HepG2 (cell line): Measurements from ENCODE around the gene FMNL2. TPM values are rescaled to one million over a fixed set of nuclear protein-coding genes. Genes with fewer than 3 reads are reported as not detected.

Source experiments
- CHCHD3 ChIP-seq: sonication (generic); formaldehyde crosslinking; IDR thresholded peaks from 2 replicates; pipeline ENCODE4 v1.8.0; 2022; ENCODE audit warnings: mild to moderate bottlenecking, missing genetic modification reagents, moderate library complexity
- ELF1 ChIP-seq: sonication (generic); formaldehyde crosslinking; IDR thresholded peaks from 2 replicates; pipeline ENCODE4 v1.4.0; 2020; ENCODE audit warnings: missing genetic modification reagents
- HNF4G ChIP-seq, 2 experiments: sonication (generic) in 1 of 2; formaldehyde crosslinking in 1 of 2; IDR thresholded peaks; 2 replicates each; pipeline versions ENCODE4 v1.4.0 to v1.6.1; 2011 to 2020; ENCODE audit warnings: borderline replicate concordance in 2 of 2, low read depth in 2 of 2, mild to moderate bottlenecking in 2 of 2, low read length in 1 of 2, missing genetic modification reagents in 1 of 2, moderate library complexity in 1 of 2
- MXD3 ChIP-seq: IDR thresholded peaks from 2 replicates; pipeline ENCODE4 v1.6.1; 2016; ENCODE audit warnings: mild to moderate bottlenecking, missing biosample characterization, missing genetic modification reagents
- NR1H2 ChIP-seq: sonication (generic); formaldehyde crosslinking; IDR thresholded peaks from 2 replicates; pipeline ENCODE4 v1.8.1; 2022; ENCODE audit warnings: low read depth, missing genetic modification reagents, borderline replicate concordance
- PHF8 ChIP-seq: sonication (generic); formaldehyde crosslinking; IDR thresholded peaks from 2 replicates; pipeline ENCODE4 v1.5.0; 2020; ENCODE audit warnings: missing genetic modification reagents
- SMAD3 ChIP-seq: sonication (generic); formaldehyde crosslinking; IDR thresholded peaks from 2 replicates; pipeline ENCODE4 v1.4.0; 2020; ENCODE audit warnings: missing genetic modification reagents
- SP5 ChIP-seq: IDR thresholded peaks from 2 replicates; pipeline ENCODE4 v1.6.1; 2016; ENCODE audit warnings: low read depth, borderline replicate concordance
- ZNF205 ChIP-seq: IDR thresholded peaks from 2 replicates; pipeline ENCODE4 v1.6.1; 2018; ENCODE audit warnings: missing biosample characterization, missing genetic modification reagents
- ZNF703 ChIP-seq: sonication (generic); formaldehyde crosslinking; IDR thresholded peaks from 2 replicates; pipeline ENCODE4 v1.5.1; 2020; ENCODE audit warnings: missing genetic modification reagents, mild to moderate bottlenecking, moderate library complexity, borderline replicate concordance
- ZNF780A ChIP-seq: sonication (generic); formaldehyde crosslinking; IDR thresholded peaks from 2 replicates; pipeline ENCODE4 v1.8.0; 2022; ENCODE audit warnings: mild to moderate bottlenecking, missing genetic modification reagents, moderate library complexity
- ZNF878 ChIP-seq: sonication (generic); formaldehyde crosslinking; IDR thresholded peaks from 2 replicates; pipeline ENCODE4 v1.8.1; 2023; ENCODE audit warnings: mild to moderate bottlenecking, missing genetic modification reagents, moderate library complexity
- ZSCAN20 ChIP-seq: sonication (generic); formaldehyde crosslinking; IDR thresholded peaks from 2 replicates; pipeline ENCODE4 v1.4.0; 2020; ENCODE audit warnings: missing genetic modification reagents, mild to moderate bottlenecking, borderline replicate concordance
- polyA plus RNA-seq, 8 experiments: library from polyadenylated mRNA; depleted of rRNA in 3 of 8; stranded (reverse) in 7 of 8; unstranded in 1 of 8; fragments of >200 nt; fragmentation: Illumina TruSeq in 4 of 8; extraction: Trizol in 4 of 8; gene quantifications; 2 replicates each; pipeline versions ENCODE4 v1.2.1 to v1.2.3, GENCODE V29; 2011 to 2016; ENCODE audit warnings: low read depth in 4 of 8, missing spikeins in 1 of 8, mixed read lengths in 1 of 8; ENCODE audit not compliant: insufficient read depth in 1 of 8
- total RNA-seq, 5 experiments: library from RNA; depleted of rRNA; stranded (reverse); fragments of >200 nt; fragmentation: Illumina TruSeq; extraction: Trizol; gene quantifications; 2 replicates each; pipeline ENCODE4 v1.2.3, GENCODE V29; 2016; ENCODE audit warnings: low read depth in 1 of 5
- TF ChIP-seq, protein P1 (sequence below): sonication (generic); formaldehyde crosslinking; IDR thresholded peaks from 2 replicates; pipeline ENCODE4 v1.8.1; 2022; ENCODE audit warnings: low read depth, mild to moderate bottlenecking, missing genetic modification reagents
- TF ChIP-seq, protein P2 (sequence below): sonication (generic); formaldehyde crosslinking; IDR thresholded peaks from 2 replicates; pipeline ENCODE4 v1.4.0; 2020; ENCODE audit warnings: mild to moderate bottlenecking, missing genetic modification reagents
- TF ChIP-seq, protein P3 (sequence below): sonication (generic); formaldehyde crosslinking; conservative IDR thresholded peaks from 2 replicates; pipeline ENCODE4 v1.4.0; 2020; ENCODE audit warnings: mild to moderate bottlenecking, missing genetic modification reagents, moderate library complexity
- TF ChIP-seq, protein P4 (sequence below): sonication (generic); formaldehyde crosslinking; IDR thresholded peaks from 2 replicates; pipeline ENCODE4 v1.5.1; 2020; ENCODE audit warnings: missing genetic modification reagents, mild to moderate bottlenecking, borderline replicate concordance

The FMNL2 gene
- total and polyA plus RNA-seq, 2 of the 13 experiments (the other 11 are each of a cell fraction or from before 2014, with no cell fraction given) = 66.5 to 67.7 TPM

DNA sequence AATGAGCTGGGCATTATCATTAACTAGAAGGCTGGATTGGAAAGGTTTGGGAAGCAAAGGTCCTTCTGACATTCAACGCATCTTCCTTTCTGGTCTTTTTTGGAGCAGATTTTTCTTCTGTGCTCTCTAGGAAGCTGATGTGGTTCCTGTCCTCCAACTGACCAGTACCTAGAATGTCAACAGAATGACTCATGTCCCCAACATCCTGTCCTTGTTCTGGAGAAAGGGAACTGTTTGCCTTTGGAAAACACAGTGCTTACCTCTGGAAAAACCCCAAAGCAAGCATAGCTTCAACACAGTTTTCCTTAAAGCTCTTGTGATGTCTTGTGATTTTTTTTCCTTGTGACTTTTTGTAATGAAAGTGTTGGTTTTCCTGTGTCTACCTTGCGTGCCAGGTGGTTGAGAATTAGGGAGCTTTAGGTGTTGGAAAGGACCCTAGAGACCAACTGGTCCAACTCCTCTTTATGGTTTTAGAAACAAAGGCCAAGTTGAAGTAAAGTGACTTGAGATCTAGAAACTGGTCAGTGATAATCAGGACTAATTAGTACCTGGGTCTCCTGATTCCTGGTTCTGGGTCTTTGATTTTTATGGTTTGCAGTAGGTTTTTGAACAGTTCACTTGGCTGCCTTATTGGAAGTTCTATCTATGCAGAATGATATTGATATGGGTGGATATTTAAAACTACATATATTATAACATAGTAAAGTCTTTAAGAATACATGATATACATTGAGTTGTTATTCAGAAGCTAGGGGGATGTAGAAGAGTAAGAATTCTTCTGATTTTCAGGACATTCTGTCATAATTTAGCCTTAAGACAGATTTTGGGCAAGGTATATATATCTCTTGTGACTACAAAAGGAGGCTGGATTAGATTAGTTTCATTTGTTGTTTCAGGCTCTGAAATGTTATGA is 70.5 kb downstream of the FMNL2 start (continued):
- TF ChIP-seq, protein P1, sequence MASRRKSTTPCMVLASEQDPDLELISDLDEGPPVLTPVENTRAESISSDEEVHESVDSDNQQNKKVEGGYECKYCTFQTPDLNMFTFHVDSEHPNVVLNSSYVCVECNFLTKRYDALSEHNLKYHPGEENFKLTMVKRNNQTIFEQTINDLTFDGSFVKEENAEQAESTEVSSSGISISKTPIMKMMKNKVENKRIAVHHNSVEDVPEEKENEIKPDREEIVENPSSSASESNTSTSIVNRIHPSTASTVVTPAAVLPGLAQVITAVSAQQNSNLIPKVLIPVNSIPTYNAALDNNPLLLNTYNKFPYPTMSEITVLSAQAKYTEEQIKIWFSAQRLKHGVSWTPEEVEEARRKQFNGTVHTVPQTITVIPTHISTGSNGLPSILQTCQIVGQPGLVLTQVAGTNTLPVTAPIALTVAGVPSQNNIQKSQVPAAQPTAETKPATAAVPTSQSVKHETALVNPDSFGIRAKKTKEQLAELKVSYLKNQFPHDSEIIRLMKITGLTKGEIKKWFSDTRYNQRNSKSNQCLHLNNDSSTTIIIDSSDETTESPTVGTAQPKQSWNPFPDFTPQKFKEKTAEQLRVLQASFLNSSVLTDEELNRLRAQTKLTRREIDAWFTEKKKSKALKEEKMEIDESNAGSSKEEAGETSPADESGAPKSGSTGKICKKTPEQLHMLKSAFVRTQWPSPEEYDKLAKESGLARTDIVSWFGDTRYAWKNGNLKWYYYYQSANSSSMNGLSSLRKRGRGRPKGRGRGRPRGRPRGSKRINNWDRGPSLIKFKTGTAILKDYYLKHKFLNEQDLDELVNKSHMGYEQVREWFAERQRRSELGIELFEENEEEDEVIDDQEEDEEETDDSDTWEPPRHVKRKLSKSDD = no peak
- TF ChIP-seq HNF4G (IDR thresholded peaks at IDR 0.05; ENCODE audit: borderline replicate concordance, low read depth, low read length) = no peak
- TF ChIP-seq HNF4G (CRISPR knock-in tag; IDR thresholded peaks at IDR 0.05; ENCODE audit: borderline replicate concordance, low read depth) = peak; percentile 70; the same call in 1 of the 2 replicates
- TF ChIP-seq, protein P2, sequence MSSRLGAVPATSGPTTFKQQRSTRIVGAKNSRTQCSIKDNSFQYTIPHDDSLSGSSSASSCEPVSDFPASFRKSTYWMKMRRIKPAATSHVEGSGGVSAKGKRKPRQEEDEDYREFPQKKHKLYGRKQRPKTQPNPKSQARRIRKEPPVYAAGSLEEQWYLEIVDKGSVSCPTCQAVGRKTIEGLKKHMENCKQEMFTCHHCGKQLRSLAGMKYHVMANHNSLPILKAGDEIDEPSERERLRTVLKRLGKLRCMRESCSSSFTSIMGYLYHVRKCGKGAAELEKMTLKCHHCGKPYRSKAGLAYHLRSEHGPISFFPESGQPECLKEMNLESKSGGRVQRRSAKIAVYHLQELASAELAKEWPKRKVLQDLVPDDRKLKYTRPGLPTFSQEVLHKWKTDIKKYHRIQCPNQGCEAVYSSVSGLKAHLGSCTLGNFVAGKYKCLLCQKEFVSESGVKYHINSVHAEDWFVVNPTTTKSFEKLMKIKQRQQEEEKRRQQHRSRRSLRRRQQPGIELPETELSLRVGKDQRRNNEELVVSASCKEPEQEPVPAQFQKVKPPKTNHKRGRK (CRISPR knock-in tag) = no peak
- no peak for TF ChIP-seq NR1H2
- TF ChIP-seq, protein P3, sequence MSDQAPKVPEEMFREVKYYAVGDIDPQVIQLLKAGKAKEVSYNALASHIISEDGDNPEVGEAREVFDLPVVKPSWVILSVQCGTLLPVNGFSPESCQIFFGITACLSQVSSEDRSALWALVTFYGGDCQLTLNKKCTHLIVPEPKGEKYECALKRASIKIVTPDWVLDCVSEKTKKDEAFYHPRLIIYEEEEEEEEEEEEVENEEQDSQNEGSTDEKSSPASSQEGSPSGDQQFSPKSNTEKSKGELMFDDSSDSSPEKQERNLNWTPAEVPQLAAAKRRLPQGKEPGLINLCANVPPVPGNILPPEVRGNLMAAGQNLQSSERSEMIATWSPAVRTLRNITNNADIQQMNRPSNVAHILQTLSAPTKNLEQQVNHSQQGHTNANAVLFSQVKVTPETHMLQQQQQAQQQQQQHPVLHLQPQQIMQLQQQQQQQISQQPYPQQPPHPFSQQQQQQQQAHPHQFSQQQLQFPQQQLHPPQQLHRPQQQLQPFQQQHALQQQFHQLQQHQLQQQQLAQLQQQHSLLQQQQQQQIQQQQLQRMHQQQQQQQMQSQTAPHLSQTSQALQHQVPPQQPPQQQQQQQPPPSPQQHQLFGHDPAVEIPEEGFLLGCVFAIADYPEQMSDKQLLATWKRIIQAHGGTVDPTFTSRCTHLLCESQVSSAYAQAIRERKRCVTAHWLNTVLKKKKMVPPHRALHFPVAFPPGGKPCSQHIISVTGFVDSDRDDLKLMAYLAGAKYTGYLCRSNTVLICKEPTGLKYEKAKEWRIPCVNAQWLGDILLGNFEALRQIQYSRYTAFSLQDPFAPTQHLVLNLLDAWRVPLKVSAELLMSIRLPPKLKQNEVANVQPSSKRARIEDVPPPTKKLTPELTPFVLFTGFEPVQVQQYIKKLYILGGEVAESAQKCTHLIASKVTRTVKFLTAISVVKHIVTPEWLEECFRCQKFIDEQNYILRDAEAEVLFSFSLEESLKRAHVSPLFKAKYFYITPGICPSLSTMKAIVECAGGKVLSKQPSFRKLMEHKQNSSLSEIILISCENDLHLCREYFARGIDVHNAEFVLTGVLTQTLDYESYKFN (CRISPR knock-in tag) = peak; percentile 92
- no peak for TF ChIP-seq ZNF703 (CRISPR knock-in tag)
- TF ChIP-seq SMAD3 (CRISPR knock-in tag) = peak; percentile 89
- TF ChIP-seq, protein P4, sequence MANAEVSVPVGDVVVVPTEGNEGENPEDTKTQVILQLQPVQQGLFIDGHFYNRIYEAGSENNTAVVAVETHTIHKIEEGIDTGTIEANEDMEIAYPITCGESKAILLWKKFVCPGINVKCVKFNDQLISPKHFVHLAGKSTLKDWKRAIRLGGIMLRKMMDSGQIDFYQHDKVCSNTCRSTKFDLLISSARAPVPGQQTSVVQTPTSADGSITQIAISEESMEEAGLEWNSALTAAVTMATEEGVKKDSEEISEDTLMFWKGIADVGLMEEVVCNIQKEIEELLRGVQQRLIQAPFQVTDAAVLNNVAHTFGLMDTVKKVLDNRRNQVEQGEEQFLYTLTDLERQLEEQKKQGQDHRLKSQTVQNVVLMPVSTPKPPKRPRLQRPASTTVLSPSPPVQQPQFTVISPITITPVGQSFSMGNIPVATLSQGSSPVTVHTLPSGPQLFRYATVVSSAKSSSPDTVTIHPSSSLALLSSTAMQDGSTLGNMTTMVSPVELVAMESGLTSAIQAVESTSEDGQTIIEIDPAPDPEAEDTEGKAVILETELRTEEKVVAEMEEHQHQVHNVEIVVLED (CRISPR knock-in tag) = peak; percentile 17; the same call in 1 of the 2 replicates
- TF ChIP-seq ZNF205 (CRISPR knock-in tag) = peak; percentile 78
- TF ChIP-seq MXD3 (CRISPR knock-in tag) = no peak
- TF ChIP-seq SP5 = peak; percentile 71; the same call in 1 of the 2 replicates
- peak; percentile 38; the same call in 1 of the 2 replicates for TF ChIP-seq PHF8 (CRISPR knock-in tag)
- peak; percentile 95 for TF ChIP-seq ZNF878 (CRISPR knock-in tag)
- no peak for TF ChIP-seq ZNF780A (CRISPR knock-in tag)
- TF ChIP-seq ZSCAN20 (CRISPR knock-in tag) = no peak
- TF ChIP-seq ELF1 = peak; percentile 64
- TF ChIP-seq CHCHD3 (CRISPR knock-in tag) = no peak
